Activated naive CD4-positive, alpha-beta T cell treated with anti-CD3 and anti-CD28 coated beads, Interleukin-2, amount 50 U/mL, for 16 hours (primary cell): Measurements from ENCODE around the gene CRTC1.
"Not testable (repeated sequence)": the region's sequence is repeated elsewhere in the genome, so short reads cannot be mapped to it uniquely, and the experiment has no call there.

ENCODE experiments used
- DNase-seq: peaks from one replicate; pipeline ENCODE4 v3.0.0-alpha.2; 2020

CRTC1 gene

GRCh38 chr19:18671303-18672043 lies 12.0 kb upstream of the CRTC1 start:
- DNase-seq: no peak

- DNase-seq: no peak
Measured at GRCh38 chr19:18672044-18672451, 11.4 kb upstream of the CRTC1 start.

GRCh38 chr19:18672606-18673337 lies 10.7 kb upstream of the CRTC1 start:
- DNase-seq: no peak

- no peak for DNase-seq
Measured at GRCh38 chr19:18674616-18675015, 8.9 kb upstream of the CRTC1 start.

- DNase-seq: peak; percentile 26
Measured at GRCh38 chr19:18675779-18676178, 7.7 kb upstream of the CRTC1 start.

- DNase-seq: no peak
Measured at GRCh38 chr19:18676692-18677091, 6.8 kb upstream of the CRTC1 start.

GRCh38 chr19:18677156-18677555 lies 6.3 kb upstream of the CRTC1 start:
- DNase-seq: no peak

GRCh38 chr19:18680148-18680547 lies 3.3 kb upstream of the CRTC1 start:
- DNase-seq: not testable (repeated sequence)

GRCh38 chr19:18682807-18683108 lies 722 bp upstream of the CRTC1 start:
- no peak for DNase-seq

- no peak for DNase-seq
Measured at GRCh38 chr19:18683958-18684641, 620 bp downstream of the CRTC1 start.

GRCh38 chr19:18684642-18684993 lies 1.1 kb downstream of the CRTC1 start:
- DNase-seq: no peak

GRCh38 chr19:18685597-18686190 lies 2.2 kb downstream of the CRTC1 start:
- DNase-seq: no peak

- DNase-seq: no peak
Measured at GRCh38 chr19:18687740-18688465, 4.4 kb downstream of the CRTC1 start.

GRCh38 chr19:18696023-18696422 lies 12.5 kb downstream of the CRTC1 start:
- no peak for DNase-seq

GRCh38 chr19:18697680-18698079 lies 14.2 kb downstream of the CRTC1 start:
- no peak for DNase-seq

- no peak for DNase-seq
Measured at GRCh38 chr19:18698321-18699167, 15.1 kb downstream of the CRTC1 start.

- DNase-seq: no peak
Measured at GRCh38 chr19:18699403-18700054, 16.0 kb downstream of the CRTC1 start.

- DNase-seq: peak; percentile 74
Measured at GRCh38 chr19:18700501-18701249, 17.2 kb downstream of the CRTC1 start.

- DNase-seq: no peak
Measured at GRCh38 chr19:18701250-18701608, 17.7 kb downstream of the CRTC1 start.

GRCh38 chr19:18704054-18704453 lies 20.6 kb downstream of the CRTC1 start:
- DNase-seq: no peak

- no peak for DNase-seq
Measured at GRCh38 chr19:18704971-18705370, 21.5 kb downstream of the CRTC1 start.
